Neutrophil (primary cell): Measurements from ENCODE around the gene SFXN4.
A peak's percentile ranks its signal among the peaks of the same experiment; 100 is the strongest.

Experiments used
- H3K27ac ChIP-seq: fragments of 200-600 bp; sonication (generic); 2 replicates; pipeline ENCODE4 v1.5.1; 2016; ENCODE audit warnings: mild to moderate bottlenecking, moderate library complexity
- H3K27me3 ChIP-seq: fragments of 200-600 bp; sonication (generic); 2 replicates; pipeline ENCODE4 v1.6.0; 2016; ENCODE audit warnings: mild to moderate bottlenecking
- H3K36me3 ChIP-seq: fragments of 200-600 bp; sonication (generic); 2 replicates; pipeline ENCODE4 v1.5.1; 2017
- H3K4me1 ChIP-seq, 2 experiments: fragments of 200-600 bp in 1 of 2; sonication (generic) in 1 of 2; 1 replicate in 1 of 2; 2 replicates in 1 of 2; pipeline versions ENCODE4 v1.5.1 to v1.6.1; 2013 to 2016; ENCODE audit warnings: low read depth in 1 of 2, low read length in 1 of 2, mild to moderate bottlenecking in 1 of 2, moderate library complexity in 1 of 2; ENCODE audit not compliant: control insufficient read depth in 1 of 2, insufficient read depth in 1 of 2
- H3K4me3 ChIP-seq, 2 experiments: fragments of 200-600 bp in 1 of 2; sonication (generic) in 1 of 2; 1 replicate in 1 of 2; 2 replicates in 1 of 2; pipeline ENCODE4 v1.5.1; 2013 to 2016; ENCODE audit warnings: low read depth in 1 of 2, low read length in 1 of 2, mild to moderate bottlenecking in 1 of 2, moderate library complexity in 1 of 2
- H3K9me3 ChIP-seq: fragments of 200-600 bp; sonication (generic); 2 replicates; pipeline ENCODE4 v1.5.1; 2016
- CTCF ChIP-seq: fragments of 200-600 bp; sonication (generic); IDR thresholded peaks from 2 replicates; pipeline ENCODE4 v1.5.1; 2016; ENCODE audit warnings: antibody characterized with exemption

The SFXN4 gene

GRCh38 chr10:119132521-119133345 lies 32.8 kb downstream of the SFXN4 start:
- Histone ChIP-seq H3K36me3 (peaks cover 51% of the 10 kb centered on the region), H3K27ac (peak overlapping the region; percentile 93), H3K4me3 (peak overlapping the region; percentile 48 to 63), H3K9me3 (no peaks in the 10 kb centered on the region), H3K27me3 (no peaks in the 10 kb centered on the region), H3K4me1 (peaks cover 74% of the 10 kb centered on the region in 2 experiments)
- no peak for TF ChIP-seq CTCF

- Histone ChIP-seq H3K36me3 (peaks cover 55% of the 10 kb centered on the region), H3K4me1 (peaks cover 70 to 71% of the 10 kb centered on the region in 2 experiments), H3K27ac (peak overlapping the region; percentile 93), H3K9me3 (no peaks in the 10 kb centered on the region), H3K27me3 (no peaks in the 10 kb centered on the region), H3K4me3 (peak overlapping the region; percentile 48 to 63)
- no peak for TF ChIP-seq CTCF
Observed at GRCh38 chr10:119131512-119132240, 33.8 kb downstream of the SFXN4 start.

DNA sequence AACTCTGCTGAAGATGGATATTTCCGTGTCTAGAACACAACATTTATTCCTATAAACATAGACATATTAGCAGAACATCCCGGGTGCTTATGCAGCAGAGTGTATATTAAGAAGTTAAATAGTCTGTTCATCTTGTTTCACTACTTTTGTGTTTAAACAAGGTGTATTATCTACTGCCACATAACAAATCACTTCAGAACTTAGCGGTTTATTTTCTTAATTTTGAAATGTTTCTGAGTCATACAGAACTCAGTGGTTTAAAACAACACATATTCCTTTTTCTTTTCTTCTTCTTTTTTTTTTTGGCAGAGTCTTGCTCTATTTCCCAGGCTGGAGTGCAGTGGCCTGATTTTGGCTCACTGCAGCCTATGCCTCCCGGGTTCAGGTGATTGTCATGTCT lies 35.8 kb downstream of the SFXN4 start:
- H3K27me3 ChIP-seq = no peaks in the 10 kb centered on the region
- H3K9me3 ChIP-seq = no peaks in the 10 kb centered on the region
- no peak for TF ChIP-seq CTCF
- H3K27ac ChIP-seq = peak overlapping the region; percentile 93
- H3K36me3 ChIP-seq = peaks cover 73% of the 10 kb centered on the region
- H3K4me1 ChIP-seq = peaks cover 53 to 57% of the 10 kb centered on the region in 2 experiments
- no peak overlapping the region for H3K4me3 ChIP-seq

DNA sequence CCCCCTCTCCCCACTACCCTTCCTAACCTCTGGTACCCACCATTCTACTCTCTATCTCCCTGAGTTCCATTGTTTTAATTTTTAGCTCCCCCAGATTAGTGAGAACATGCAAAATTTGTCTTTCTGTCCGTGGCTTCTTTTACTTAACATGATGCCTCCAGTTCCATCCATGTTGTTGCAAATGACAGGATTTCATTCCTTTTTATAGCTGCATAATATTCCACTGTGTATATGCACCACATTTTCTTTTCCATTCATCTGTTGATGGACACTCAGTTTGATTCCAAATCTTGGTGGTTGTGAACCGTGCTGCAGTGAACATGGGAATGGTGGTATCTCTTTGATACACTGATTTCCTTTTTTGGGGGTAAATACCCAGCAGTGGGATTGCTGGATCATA lies 39.6 kb downstream of the SFXN4 start:
- TF ChIP-seq CTCF = no peak
- Histone ChIP-seq H3K9me3 (no peaks in the 10 kb centered on the region), H3K36me3 (peaks cover 90% of the 10 kb centered on the region), H3K4me1 (peaks cover 15 to 19% of the 10 kb centered on the region in 2 experiments), H3K27ac (no peak overlapping the region), H3K4me3 (no peak overlapping the region), H3K27me3 (no peaks in the 10 kb centered on the region)

DNA sequence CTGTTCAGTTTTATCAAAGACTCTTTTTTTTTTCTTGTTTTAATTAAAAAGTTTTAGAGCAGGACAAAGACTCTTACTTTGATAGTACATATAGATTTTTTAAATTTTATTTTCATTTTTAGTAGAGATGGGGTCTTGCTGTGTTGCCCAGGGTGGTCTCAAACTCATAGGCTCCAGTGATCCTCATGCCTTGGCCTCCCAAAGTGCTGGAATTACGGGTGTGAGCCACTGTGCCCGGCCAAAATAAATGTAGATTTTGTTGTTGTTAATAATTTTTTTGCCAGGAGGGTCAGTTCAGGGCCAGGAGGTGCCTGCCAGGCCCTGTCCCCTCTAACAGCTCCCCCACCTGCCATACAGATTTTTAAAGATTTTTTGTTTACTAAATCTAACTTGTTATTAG lies 44.6 kb downstream of the SFXN4 start:
- H3K27ac ChIP-seq = peak overlapping the region; percentile 71

More for the DNA sequence above, 44.6 kb downstream of the SFXN4 start:
- TF ChIP-seq CTCF = no peak
- Histone ChIP-seq H3K4me3 (no peak overlapping the region), H3K9me3 (no peaks in the 10 kb centered on the region), H3K36me3 (peaks cover 95% of the 10 kb centered on the region), H3K27me3 (no peaks in the 10 kb centered on the region), H3K4me1 (peaks cover 5 to 7% of the 10 kb centered on the region in 2 experiments)
